Measurements from ENCODE around the gene DQX1. TPM values are rescaled to one million over a fixed set of nuclear protein-coding genes. Genes with fewer than 3 reads are reported as not detected.

Gene DQX1
- polyA plus RNA-seq, 1 donor from 2014 or later, result 0.59 TPM

GRCh38 chr2:74531666-74532065, 5.6 kb upstream of the DQX1 start:
- Histone ChIP-seq H3K36me3 (ENCODE audit: insufficient read depth, low read length) (no peaks in the 10 kb centered on the region), H3K79me2 (replicated peaks; ENCODE audit: insufficient read depth, low read length) (peaks cover 14% of the 10 kb centered on the region), H3K27me3 (ENCODE audit: insufficient read depth, low read depth, low read length) (no peaks in the 10 kb centered on the region), H3K9me3 (ENCODE audit: low read length) (no peaks in the 10 kb centered on the region), H3K4me3 (ENCODE audit: low read length) (peak overlapping the region; percentile 73), H3K27ac (ENCODE audit: low read length) (no peak overlapping the region), H3F3A (ENCODE audit: insufficient read depth, low read length, poor library complexity, severe bottlenecking) (no peaks in the 10 kb centered on the region), H4K20me1 (ENCODE audit: insufficient read depth) (no peaks in the 10 kb centered on the region), H2AFZ (ENCODE audit: low read depth, low read length) (no peak overlapping the region), H3K9me2 (ENCODE audit: insufficient read depth, low read length) (no peaks in the 10 kb centered on the region), H3K4me2 (ENCODE audit: low read length) (no peak overlapping the region), H3K9ac (ENCODE audit: low read length) (no peak overlapping the region)
- TF ChIP-seq MXI1 (conservative IDR thresholded peaks at IDR 0.05; ENCODE audit: poor library complexity, severe bottlenecking) (no peak), EP300 (conservative IDR thresholded peaks at IDR 0.05; ENCODE audit: poor library complexity, severe bottlenecking) (no peak), TAF1 (IDR thresholded peaks at IDR 0.05; ENCODE audit: low read depth) (no peak)
- TF ChIP-seq, protein P1, sequence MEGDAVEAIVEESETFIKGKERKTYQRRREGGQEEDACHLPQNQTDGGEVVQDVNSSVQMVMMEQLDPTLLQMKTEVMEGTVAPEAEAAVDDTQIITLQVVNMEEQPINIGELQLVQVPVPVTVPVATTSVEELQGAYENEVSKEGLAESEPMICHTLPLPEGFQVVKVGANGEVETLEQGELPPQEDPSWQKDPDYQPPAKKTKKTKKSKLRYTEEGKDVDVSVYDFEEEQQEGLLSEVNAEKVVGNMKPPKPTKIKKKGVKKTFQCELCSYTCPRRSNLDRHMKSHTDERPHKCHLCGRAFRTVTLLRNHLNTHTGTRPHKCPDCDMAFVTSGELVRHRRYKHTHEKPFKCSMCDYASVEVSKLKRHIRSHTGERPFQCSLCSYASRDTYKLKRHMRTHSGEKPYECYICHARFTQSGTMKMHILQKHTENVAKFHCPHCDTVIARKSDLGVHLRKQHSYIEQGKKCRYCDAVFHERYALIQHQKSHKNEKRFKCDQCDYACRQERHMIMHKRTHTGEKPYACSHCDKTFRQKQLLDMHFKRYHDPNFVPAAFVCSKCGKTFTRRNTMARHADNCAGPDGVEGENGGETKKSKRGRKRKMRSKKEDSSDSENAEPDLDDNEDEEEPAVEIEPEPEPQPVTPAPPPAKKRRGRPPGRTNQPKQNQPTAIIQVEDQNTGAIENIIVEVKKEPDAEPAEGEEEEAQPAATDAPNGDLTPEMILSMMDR (IDR thresholded peaks at IDR 0.05; ENCODE audit: poor library complexity, severe bottlenecking), result no peak

GRCh38 chr2:74530239-74531187, 4.5 kb upstream of the DQX1 start:
- TF ChIP-seq, protein P1 (IDR thresholded peaks at IDR 0.05; ENCODE audit: poor library complexity, severe bottlenecking), result no peak
- TF ChIP-seq EP300 (conservative IDR thresholded peaks at IDR 0.05; ENCODE audit: poor library complexity, severe bottlenecking) (no peak), MXI1 (conservative IDR thresholded peaks at IDR 0.05; ENCODE audit: poor library complexity, severe bottlenecking) (no peak), REST (IDR thresholded peaks at IDR 0.05; ENCODE audit: borderline replicate concordance) (no peak)
- Histone ChIP-seq H3K36me3 (ENCODE audit: insufficient read depth, low read length) (no peaks in the 10 kb centered on the region), H3K9ac (ENCODE audit: low read length) (peak overlapping the region; percentile 78), H3K4me2 (ENCODE audit: low read length) (peak overlapping the region; percentile 86), H3F3A (ENCODE audit: insufficient read depth, low read length, poor library complexity, severe bottlenecking) (no peaks in the 10 kb centered on the region), H3K9me3 (ENCODE audit: low read length) (no peaks in the 10 kb centered on the region), H2AFZ (ENCODE audit: low read depth, low read length) (peak overlapping the region; percentile 40), H3K9me2 (ENCODE audit: insufficient read depth, low read length) (no peaks in the 10 kb centered on the region), H3K79me2 (replicated peaks; ENCODE audit: insufficient read depth, low read length) (peaks cover 14% of the 10 kb centered on the region), H3K27me3 (ENCODE audit: insufficient read depth, low read depth, low read length) (no peaks in the 10 kb centered on the region), H4K20me1 (ENCODE audit: insufficient read depth) (no peaks in the 10 kb centered on the region), H3K4me3 (ENCODE audit: low read length) (peak overlapping the region; percentile 73), H3K27ac (ENCODE audit: low read length) (peak overlapping the region; percentile 75)
